GM21360 (cell line): ENCODE measurements around the gene ANKRD18B.
"Not testable (repeated sequence)": the region's sequence is repeated elsewhere in the genome, so short reads cannot be mapped to it uniquely, and the experiment has no call there.

ENCODE experiments used
- ATAC-seq: cut with Tn5 transposase; IDR thresholded peaks from one replicate; pipeline ENCODE4 v1.9.1; 2021; ENCODE audit warnings: mild to moderate bottlenecking, moderate library complexity; ENCODE audit not compliant: unreplicated experiment

Gene ANKRD18B

DNA sequence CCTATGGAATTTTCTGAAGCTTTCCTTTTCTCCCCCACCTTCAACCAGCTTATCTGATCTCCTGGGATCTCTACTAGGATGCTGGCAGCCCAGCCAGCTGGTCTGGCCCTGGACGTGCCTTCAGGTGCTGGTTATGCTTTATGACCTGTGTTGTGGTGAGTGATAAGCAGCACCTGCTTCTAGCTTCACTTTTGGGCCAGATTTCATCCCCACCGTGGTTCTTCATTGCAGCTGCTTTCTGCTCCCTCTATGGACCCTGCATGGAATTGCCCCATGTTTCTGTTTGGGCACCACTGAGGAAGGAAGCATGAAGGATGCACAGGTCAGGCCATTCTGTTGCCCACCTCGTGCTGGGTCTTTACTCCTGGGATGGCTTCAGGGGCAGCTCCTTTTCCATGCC is 80.2 kb downstream of the ANKRD18B start:
- ATAC-seq: not testable (repeated sequence)

- ATAC-seq: not testable (repeated sequence)
These were observed 80.9 kb downstream of the ANKRD18B start for GRCh38 chr9:33604936-33605335.

- no peak for ATAC-seq
These were observed 87.3 kb downstream of the ANKRD18B start for GRCh38 chr9:33611358-33611757.

- ATAC-seq: not testable (repeated sequence)
These were observed 88.4 kb downstream of the ANKRD18B start for GRCh38 chr9:33612410-33612809.

DNA sequence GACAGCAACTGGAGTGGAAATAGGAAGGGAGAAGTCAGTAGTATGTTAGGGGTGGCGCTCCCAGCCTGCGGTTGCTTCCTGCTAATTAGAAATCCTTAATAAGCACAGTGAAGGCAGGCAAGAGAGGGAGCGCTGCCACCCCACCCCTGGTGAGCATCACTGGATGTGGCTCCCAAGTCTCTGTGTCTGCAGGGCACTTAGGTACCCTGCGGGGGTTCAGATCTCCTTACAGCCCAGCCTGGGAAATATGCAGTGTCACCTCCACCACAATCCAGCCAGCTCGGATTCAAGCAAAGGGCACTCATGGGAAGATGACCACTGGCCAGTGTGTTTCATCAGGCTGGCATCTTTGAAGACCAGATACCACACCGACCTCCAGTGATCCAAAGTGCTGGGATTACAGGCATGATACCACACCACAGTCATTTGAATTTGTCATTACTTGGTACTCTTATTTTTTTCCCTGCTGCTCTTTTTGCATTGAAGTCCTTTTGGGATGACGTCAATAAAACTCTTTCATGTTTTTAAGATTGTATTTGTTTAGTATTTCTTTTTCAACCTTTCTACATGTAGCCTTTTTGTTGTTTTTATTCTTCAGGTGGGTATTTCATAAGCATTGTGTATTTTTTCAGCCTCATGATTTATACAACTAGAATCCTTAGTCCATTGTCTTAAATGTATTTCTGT is 90.1 kb downstream of the ANKRD18B start:
- ATAC-seq: no peak

DNA sequence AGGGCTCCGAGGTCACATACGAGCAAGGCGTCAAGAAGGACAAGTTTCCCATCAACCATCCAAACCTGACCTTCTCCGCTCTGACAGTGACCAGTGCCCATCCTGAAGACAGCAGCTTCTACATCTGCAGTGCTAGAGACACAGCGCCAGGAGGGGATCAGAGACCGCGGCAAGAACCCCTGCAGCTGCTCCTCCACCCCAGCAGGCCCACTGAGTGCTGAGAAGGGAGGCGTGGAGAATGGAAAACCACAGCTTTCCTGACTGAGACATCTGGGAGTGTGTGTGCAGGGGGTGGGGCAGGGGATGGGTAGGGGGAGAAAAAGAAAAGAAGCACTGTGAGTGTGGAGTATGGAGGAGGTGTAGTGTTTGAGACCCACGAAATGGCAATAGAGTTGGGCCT is 94.3 kb downstream of the ANKRD18B start:
- ATAC-seq: not testable (repeated sequence)

DNA sequence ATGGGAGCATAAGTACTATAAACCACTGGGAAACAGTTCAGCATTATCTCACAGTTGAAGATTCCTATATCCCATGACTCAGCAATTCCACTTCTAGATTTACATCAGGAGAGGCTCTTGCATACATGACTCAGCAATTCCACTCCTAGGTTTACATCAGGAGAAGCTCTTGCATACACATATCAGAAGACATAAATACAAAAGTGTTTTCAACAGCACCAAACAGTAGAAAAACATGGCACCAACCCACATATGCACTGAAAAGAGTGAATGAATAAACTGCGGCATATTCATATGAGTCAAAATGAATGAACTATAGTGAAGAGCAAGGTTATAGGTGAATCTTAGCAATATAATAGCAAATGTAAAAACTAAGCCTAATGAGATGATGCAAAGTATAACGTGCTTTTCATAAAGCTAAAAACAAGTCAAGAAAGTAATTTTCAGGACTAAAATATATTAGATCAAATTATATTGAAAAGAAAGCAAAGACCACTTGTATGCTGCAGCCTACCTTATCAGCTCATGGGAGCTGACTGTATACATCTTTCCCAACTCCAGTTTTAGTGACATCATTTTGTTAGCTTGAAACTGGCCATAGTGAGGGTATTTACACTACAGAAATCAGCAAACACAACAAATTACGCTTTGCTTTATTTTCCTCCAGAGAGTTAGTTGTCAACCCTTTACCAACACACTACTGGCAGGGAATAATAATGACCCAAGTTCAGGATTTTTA is 95.8 kb downstream of the ANKRD18B start:
- no peak for ATAC-seq

DNA sequence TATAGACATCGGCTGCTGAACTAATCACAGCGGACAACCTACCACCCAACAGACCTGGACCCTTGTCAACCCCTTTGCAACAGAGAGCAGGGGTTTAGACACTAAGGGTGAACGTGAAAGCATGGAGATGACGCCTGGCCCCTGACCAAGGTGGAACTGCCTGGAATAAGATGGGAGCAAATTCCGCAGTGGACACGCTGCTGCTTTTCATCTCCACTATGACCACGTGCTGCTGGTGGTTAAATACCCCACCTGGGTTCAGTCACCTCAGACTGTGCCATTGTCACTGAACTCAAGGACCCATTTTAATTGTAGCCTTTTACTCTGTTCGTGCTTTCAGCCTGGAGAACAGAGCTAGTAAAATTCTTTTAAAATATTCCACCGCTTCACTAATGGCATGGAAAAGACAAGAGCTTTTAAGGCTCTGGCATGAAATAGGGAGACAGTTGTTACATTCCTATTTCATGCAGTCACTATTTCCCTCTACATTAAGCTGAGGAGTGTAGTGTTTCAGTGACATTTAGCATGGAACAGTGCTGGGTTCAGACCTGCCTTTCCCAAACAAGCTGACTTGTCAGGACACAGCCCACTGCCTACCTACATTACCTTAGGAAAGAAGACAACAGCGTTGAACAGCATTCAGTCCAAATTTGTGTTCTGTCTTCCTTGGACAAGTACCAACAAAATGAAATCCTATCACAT is 96.8 kb downstream of the ANKRD18B start:
- no peak for ATAC-seq
